T-cell (primary cell): Measurements from ENCODE around the gene SLC24A1. TPM values are rescaled to one million over a fixed set of nuclear protein-coding genes. Genes with fewer than 3 reads are reported as not detected.

Experiments used
- ATAC-seq, 4 experiments: fragments of 200-7000 bp in 3 of 4; fragments of 150-1000 bp in 1 of 4; cut with Tn5 transposase; replicated peaks in 1 of 4; 1 replicate in 3 of 4; 2 replicates in 1 of 4; pipeline ENCODE4 v1.10.0; 2021; ENCODE audit warnings: moderate library complexity in 3 of 4, mild to moderate bottlenecking in 2 of 4, moderate number of reproducible peaks in 1 of 4
- CTCF ChIA-PET, 2 donors: fragments of 300-600 bp; sonication (Branson Sonifier 250); formaldehyde crosslinking; loops; one replicate each; lab custom pipeline; 2022; ENCODE audit warnings: antibody characterized with exemption in 2 of 2; lab: Charles Lee
- POLR2A ChIA-PET, 2 donors: fragments of 300-600 bp; sonication (Branson Sonifier 250); formaldehyde crosslinking; loops; one replicate each; lab custom pipeline; 2022; ENCODE audit warnings: antibody characterized with exemption in 2 of 2; lab: Charles Lee
- DNase-seq, 35 experiments: peaks; one replicate each; pipeline versions ENCODE4 v3.0.0 to v3.0.0-alpha.2; 2013 to 2023
- H3K27ac ChIP-seq: one replicate; pipeline ENCODE4 v1.5.1; 2013; ENCODE audit warnings: low read length
- H3K27me3 ChIP-seq, 2 experiments: replicated peaks in 1 of 2; 1 replicate in 1 of 2; 2 replicates in 1 of 2; pipeline versions ENCODE4 v1.6.1 to v1.7.0; 2013; ENCODE audit warnings: low read length in 1 of 2, mixed read lengths in 1 of 2; ENCODE audit not compliant: control insufficient read depth in 2 of 2, insufficient read depth in 2 of 2; ENCODE audit errors: extremely low read depth in 1 of 2
- H3K36me3 ChIP-seq, 2 donors: 1 replicate in 1 of 2; 2 replicates in 1 of 2; pipeline versions ENCODE4 v1.6.1 to v1.7.0; 2013; ENCODE audit warnings: low read length in 1 of 2; ENCODE audit not compliant: control insufficient read depth in 2 of 2, insufficient read depth in 1 of 2; ENCODE audit errors: extremely low read depth in 1 of 2
- H3K4me1 ChIP-seq, 2 experiments: 1 replicate in 1 of 2; 2 replicates in 1 of 2; pipeline versions ENCODE4 v1.6.1 to v1.7.0; 2013; ENCODE audit warnings: low read length in 2 of 2, mixed read lengths in 1 of 2; ENCODE audit not compliant: insufficient read depth in 2 of 2, control insufficient read depth in 1 of 2; ENCODE audit errors: extremely low read depth in 1 of 2
- H3K4me3 ChIP-seq, 2 donors: 1 replicate in 1 of 2; 2 replicates in 1 of 2; pipeline versions ENCODE4 v1.5.1 to v1.7.0; 2013; ENCODE audit warnings: mild to moderate bottlenecking in 2 of 2, low read length in 1 of 2, moderate library complexity in 1 of 2; ENCODE audit not compliant: control insufficient read depth in 1 of 2; ENCODE audit errors: extremely low read depth in 1 of 2
- H3K9me3 ChIP-seq: 2 replicates; pipeline ENCODE4 v1.7.0; 2013
- H3K27ac Mint-ChIP-seq, 2 donors: one replicate each; pipeline ENCODE4 v1.8.0; 2020 to 2021; ENCODE audit warnings: mild to moderate bottlenecking in 2 of 2, mixed read lengths in 2 of 2
- H3K27me3 Mint-ChIP-seq, 2 donors: one replicate each; pipeline ENCODE4 v1.8.0; 2021 to 2022; ENCODE audit warnings: mixed read lengths in 2 of 2
- H3K36me3 Mint-ChIP-seq: one replicate; pipeline ENCODE4 v1.8.0; 2021; ENCODE audit warnings: mixed read lengths
- H3K4me1 Mint-ChIP-seq, 3 donors: one replicate each; pipeline ENCODE4 v1.8.0; 2020 to 2022; ENCODE audit warnings: mixed read lengths in 3 of 3, mild to moderate bottlenecking in 1 of 3
- H3K4me3 Mint-ChIP-seq, 3 donors: one replicate each; pipeline ENCODE4 v1.8.0; 2020 to 2022; ENCODE audit warnings: mild to moderate bottlenecking in 3 of 3, mixed read lengths in 3 of 3, moderate library complexity in 3 of 3
- H3K9me3 Mint-ChIP-seq, 3 donors: one replicate each; pipeline ENCODE4 v1.8.0; 2020 to 2022; ENCODE audit warnings: mixed read lengths in 3 of 3
- WGBS: methylation state at CpG from one replicate; pipeline ENCODE4 v1.1.5; 2013; ENCODE audit warnings: missing lambda C conversion rate; ENCODE audit not compliant: insufficient coverage; 5-methylcytosine and 5-hydroxymethylcytosine counted together
- total RNA-seq, 35 experiments: library from RNA in 6 of 35; stranded (reverse) in 6 of 35; fragments of 120-200 nt in 1 of 35; gene quantifications; one replicate each; pipeline versions ENCODE4 v1.2.1 to v1.2.4 and lab custom pipeline; 2013 to 2026

SLC24A1 gene
- total RNA-seq, 5 donors from 2014 or later (not counting 1 experiment from before 2014, with no cell fraction given), result 4.1 to 6.5 (median 5.0) TPM

DNA sequence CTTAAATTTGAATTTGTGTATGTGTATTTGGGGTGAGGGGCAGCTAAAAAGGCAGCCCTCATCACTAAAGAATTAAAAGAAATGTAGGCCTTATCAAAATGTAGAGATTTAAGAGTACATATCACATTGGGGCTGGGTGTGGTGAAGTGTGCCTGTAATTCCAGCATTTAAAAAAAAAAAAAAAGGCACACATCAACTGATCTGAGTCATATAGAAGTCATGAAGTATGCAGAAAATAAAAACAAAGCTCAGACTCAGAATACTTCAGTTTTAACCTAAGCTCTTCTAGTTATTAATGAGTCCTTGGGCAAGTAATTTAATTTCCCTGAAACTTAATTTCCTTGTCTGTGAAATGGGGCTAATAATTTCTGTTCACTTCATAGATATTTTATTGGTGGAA, 31.6 kb downstream of the SLC24A1 start:
- Histone ChIP-seq H3K27me3 (no peaks in the 10 kb centered on the region), H3K36me3 (peaks cover 9 to 28% of the 10 kb centered on the region in 2 donors), H3K9me3 (no peaks in the 10 kb centered on the region), H3K27ac (no peak overlapping the region), H3K4me1 (no peaks in the 10 kb centered on the region), H3K4me3 (no peak overlapping the region)
- Mint-ChIP-seq H3K4me1 (peaks cover 0 to 9% (median 9%) of the 10 kb centered on the region in 3 donors), H3K27me3 (no peaks in the 10 kb centered on the region), H3K27ac (no peak overlapping the region), H3K36me3 (peaks cover 26% of the 10 kb centered on the region), H3K9me3 (no peaks in the 10 kb centered on the region), H3K4me3 (no peak overlapping the region)
- DNase-seq, result no peak
- no peak for ATAC-seq
- ChIA-PET CTCF (interaction anchor here in 1 of 2 donors (1.2 kb wide), 1 partner anchor 15 kb away, joined by 4 read pairs; no protein-coding TSS in a partner anchor), POLR2A (interaction anchor here in 1 of 2 donors (0.6 kb wide), 1 partner anchor 54 kb away, joined by 5 read pairs; no protein-coding TSS in a partner anchor)

DNA sequence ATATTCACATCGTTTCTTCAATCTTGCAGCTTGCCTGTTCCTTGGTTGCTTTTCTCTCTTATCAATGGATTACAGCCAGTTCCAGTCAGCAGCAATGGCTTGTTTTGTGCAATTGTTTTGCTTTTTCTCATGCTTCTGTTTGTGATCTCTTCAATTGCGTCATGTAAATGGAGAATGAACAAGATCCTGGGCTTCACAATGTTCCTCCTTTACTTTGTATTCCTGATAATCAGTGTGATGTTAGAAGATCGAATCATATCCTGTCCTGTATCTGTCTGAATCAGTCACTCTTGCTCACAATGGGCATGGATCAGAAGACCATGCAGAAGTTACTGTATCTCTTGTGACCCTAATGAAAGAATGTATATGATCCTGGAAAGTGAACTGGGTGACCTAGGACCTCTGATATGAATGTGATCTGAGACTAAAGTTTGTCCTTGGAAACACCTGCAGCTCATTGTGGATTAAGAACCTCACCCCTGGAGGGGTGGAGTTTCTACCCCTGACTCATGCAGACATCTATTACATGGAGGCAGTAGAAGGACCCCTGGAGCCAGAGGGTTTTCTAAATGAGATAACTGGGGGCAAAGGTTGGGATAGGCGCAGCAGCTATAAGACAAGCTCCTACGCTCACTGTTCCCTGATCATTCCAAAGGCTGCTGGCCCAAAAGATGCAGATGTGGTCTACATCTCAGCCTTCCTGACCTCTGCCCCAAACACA, 32.2 kb downstream of the SLC24A1 start:
- ATAC-seq (no peak), DNase-seq (no peak)
- peaks cover 30% of the 10 kb centered on the region for H3K36me3 Mint-ChIP-seq
- no peaks in the 10 kb centered on the region for H3K4me1 ChIP-seq
- H3K36me3 ChIP-seq, result peaks cover 9 to 34% of the 10 kb centered on the region in 2 donors
- H3K27ac Mint-ChIP-seq, result peak overlapping the region; percentile 23 to 53
- no peaks in the 10 kb centered on the region for H3K9me3 ChIP-seq
- ChIA-PET CTCF (interaction anchor here in 1 of 2 donors (1.2 kb wide), 1 partner anchor 15 kb away, joined by 4 read pairs; no protein-coding TSS in a partner anchor), POLR2A (interaction anchor here in 1 of 2 donors (0.5 to 0.6 kb wide), 2 partner anchors 53 to 86 kb away, joined by 3 to 5 read pairs; no protein-coding TSS in a partner anchor)
- peaks cover 0 to 9% (median 9%) of the 10 kb centered on the region in 3 donors for H3K4me1 Mint-ChIP-seq
- no peak overlapping the region for H3K27ac ChIP-seq
- H3K27me3 Mint-ChIP-seq, result no peaks in the 10 kb centered on the region
- H3K27me3 ChIP-seq, result no peaks in the 10 kb centered on the region
- no peak overlapping the region for H3K4me3 ChIP-seq
- WGBS, result 93% methylated on average over 3 of the region's 5 CpGs
- no peak overlapping the region for H3K4me3 Mint-ChIP-seq
- no peaks in the 10 kb centered on the region for H3K9me3 Mint-ChIP-seq

DNA sequence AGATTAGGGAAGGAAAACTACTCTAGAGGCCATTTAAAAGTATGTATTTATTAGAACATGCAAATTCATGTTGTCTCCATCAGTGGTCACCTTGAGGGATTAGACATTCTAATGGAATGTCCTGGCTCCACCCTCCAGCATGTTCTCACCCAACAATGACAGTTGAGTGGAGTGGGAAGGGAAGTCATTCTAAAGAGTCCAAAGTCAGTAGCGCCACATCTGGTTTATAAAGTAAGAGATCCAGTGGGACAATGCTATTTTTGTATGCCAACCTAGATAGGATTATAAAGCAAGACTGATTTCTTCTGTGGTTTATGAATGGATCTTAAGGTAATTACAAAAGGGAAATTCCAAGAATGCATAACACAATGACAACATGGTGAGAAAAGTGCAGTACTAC, 33.3 kb downstream of the SLC24A1 start:
- H3K36me3 Mint-ChIP-seq, result peaks cover 32% of the 10 kb centered on the region
- Histone ChIP-seq H3K9me3 (no peaks in the 10 kb centered on the region), H3K27me3 (no peaks in the 10 kb centered on the region), H3K27ac (no peak overlapping the region), H3K4me3 (no peak overlapping the region), H3K36me3 (peaks cover 9 to 43% of the 10 kb centered on the region in 2 donors), H3K4me1 (no peaks in the 10 kb centered on the region)
- no peak for DNase-seq
- WGBS, result no CpG with 5 or more reads among the region's 1 CpG
- H3K9me3 Mint-ChIP-seq, result no peaks in the 10 kb centered on the region
- H3K4me3 Mint-ChIP-seq, result no peak overlapping the region
- peaks cover 0 to 8% (median 8%) of the 10 kb centered on the region in 3 donors for H3K4me1 Mint-ChIP-seq
- POLR2A ChIA-PET, result no interaction called here
- H3K27ac Mint-ChIP-seq, result peak overlapping the region in 1 of 2 donors; percentile 22
- CTCF ChIA-PET, result no interaction called here
- ATAC-seq, result no peak
- H3K27me3 Mint-ChIP-seq, result no peaks in the 10 kb centered on the region

DNA sequence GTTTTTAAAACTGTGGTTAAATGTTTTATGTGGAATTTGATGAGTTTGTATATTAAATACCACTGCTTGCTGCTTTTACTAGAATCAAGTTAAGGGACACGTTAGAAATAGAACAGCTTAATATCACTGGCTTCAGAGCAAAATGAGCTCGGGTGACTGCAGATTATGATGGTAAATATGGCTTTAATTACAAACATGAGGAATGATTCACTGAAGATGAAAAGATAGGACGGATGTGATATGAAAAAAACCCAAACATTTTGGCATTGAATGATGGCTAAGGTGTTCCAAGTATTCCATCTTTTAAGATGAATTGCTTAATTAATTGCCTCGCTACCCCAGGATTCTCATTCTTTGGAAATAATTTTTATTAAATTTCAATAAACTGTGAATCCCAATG, 33.7 kb downstream of the SLC24A1 start:
- Histone ChIP-seq H3K4me1 (no peaks in the 10 kb centered on the region), H3K9me3 (no peaks in the 10 kb centered on the region), H3K4me3 (no peak overlapping the region), H3K27me3 (no peaks in the 10 kb centered on the region), H3K36me3 (peaks cover 9 to 47% of the 10 kb centered on the region in 2 donors), H3K27ac (no peak overlapping the region)
- no peaks in the 10 kb centered on the region for H3K9me3 Mint-ChIP-seq
- no peak overlapping the region for H3K4me3 Mint-ChIP-seq
- peaks cover 34% of the 10 kb centered on the region for H3K36me3 Mint-ChIP-seq
- POLR2A ChIA-PET, result no interaction called here
- no CpG with 5 or more reads among the region's 4 CpGs for WGBS
- H3K27ac Mint-ChIP-seq, result no peak overlapping the region
- H3K4me1 Mint-ChIP-seq, result peaks cover 0 to 4% (median 3%) of the 10 kb centered on the region in 3 donors
- H3K27me3 Mint-ChIP-seq, result no peaks in the 10 kb centered on the region
- no peak for DNase-seq
- CTCF ChIA-PET, result no interaction called here
- ATAC-seq, result no peak

DNA sequence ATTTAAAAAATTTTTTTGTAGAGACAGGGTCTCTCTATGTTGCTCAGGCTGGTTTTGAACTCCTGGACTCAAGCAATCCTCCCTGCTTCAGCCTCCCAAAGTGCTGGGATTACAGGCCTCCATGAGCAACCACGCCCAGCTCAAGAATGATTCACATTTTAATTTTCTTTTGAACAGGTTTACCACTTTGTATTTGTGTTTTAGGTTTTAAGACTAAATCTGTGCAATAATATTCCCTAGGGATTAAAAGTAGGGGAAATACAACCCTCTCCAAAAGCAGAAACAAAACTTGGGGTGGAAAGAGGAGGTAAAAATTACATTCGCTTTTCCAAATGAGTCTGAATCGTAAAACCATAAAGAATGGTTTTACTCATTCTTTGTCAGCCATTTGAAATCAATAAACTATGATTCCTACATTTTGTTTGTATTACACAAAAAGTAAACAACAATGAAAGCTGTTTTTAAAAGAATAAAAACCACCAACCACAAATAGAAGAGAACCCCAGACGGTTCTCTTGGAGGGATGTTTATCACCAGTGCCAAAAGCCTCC, 37.8 kb downstream of the SLC24A1 start:
- Histone ChIP-seq H3K27me3 (no peaks in the 10 kb centered on the region), H3K4me1 (no peaks in the 10 kb centered on the region), H3K9me3 (no peaks in the 10 kb centered on the region), H3K36me3 (peaks cover 10 to 74% of the 10 kb centered on the region in 2 donors), H3K4me3 (no peak overlapping the region), H3K27ac (no peak overlapping the region)
- no CpG with 5 or more reads among the region's 4 CpGs for WGBS
- DNase-seq (no peak), ATAC-seq (no peak)
- Mint-ChIP-seq H3K4me1 (no peaks in the 10 kb centered on the region), H3K4me3 (no peak overlapping the region), H3K9me3 (no peaks in the 10 kb centered on the region), H3K27me3 (no peaks in the 10 kb centered on the region), H3K36me3 (peaks cover 35% of the 10 kb centered on the region), H3K27ac (peak overlapping the region; percentile 43 to 44)
- POLR2A ChIA-PET, result interaction anchor here in 1 of 2 donors (0.6 kb wide), 1 partner anchor 13 kb away, joined by 3 read pairs; no protein-coding TSS in a partner anchor
- CTCF ChIA-PET, result interaction anchor here in 1 of 2 donors (0.5 kb wide), 1 partner anchor 626 kb away, joined by 4 read pairs; no protein-coding TSS in a partner anchor

DNA sequence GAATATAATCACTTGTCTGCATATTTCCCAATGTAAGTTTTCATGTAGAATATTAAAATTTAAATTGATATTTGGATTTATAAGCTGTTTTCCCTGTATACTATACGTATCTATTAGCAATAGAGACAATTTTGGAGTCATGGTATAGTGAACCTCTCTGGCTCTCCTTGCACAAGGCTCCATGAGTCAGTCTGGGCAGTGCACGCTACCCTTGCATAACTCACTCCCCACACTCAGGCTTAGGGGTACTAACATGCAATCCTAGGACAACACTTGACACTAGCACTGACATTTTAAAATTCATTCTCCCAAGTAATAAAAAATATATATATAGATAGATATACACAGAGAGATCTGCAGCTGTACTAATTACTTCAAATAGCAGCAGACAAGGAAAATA, 39.2 kb downstream of the SLC24A1 start:
- CTCF ChIA-PET, result no interaction called here

More for the DNA sequence above, 39.2 kb downstream of the SLC24A1 start:
- Histone ChIP-seq H3K4me1 (no peaks in the 10 kb centered on the region), H3K9me3 (no peaks in the 10 kb centered on the region), H3K27ac (no peak overlapping the region), H3K36me3 (peaks cover 9 to 78% of the 10 kb centered on the region in 2 donors), H3K4me3 (no peak overlapping the region), H3K27me3 (no peaks in the 10 kb centered on the region)
- ATAC-seq (no peak), DNase-seq (no peak)
- H3K4me1 Mint-ChIP-seq, result no peaks in the 10 kb centered on the region
- no CpG with 5 or more reads among the region's 2 CpGs for WGBS
- no peaks in the 10 kb centered on the region for H3K9me3 Mint-ChIP-seq
- POLR2A ChIA-PET, result no interaction called here
- H3K36me3 Mint-ChIP-seq, result peaks cover 38% of the 10 kb centered on the region
- no peaks in the 10 kb centered on the region for H3K27me3 Mint-ChIP-seq
- H3K4me3 Mint-ChIP-seq, result no peak overlapping the region
- H3K27ac Mint-ChIP-seq, result no peak overlapping the region
